ENCODE data around the gene IGFBP6.

IGFBP6 gene

DNA sequence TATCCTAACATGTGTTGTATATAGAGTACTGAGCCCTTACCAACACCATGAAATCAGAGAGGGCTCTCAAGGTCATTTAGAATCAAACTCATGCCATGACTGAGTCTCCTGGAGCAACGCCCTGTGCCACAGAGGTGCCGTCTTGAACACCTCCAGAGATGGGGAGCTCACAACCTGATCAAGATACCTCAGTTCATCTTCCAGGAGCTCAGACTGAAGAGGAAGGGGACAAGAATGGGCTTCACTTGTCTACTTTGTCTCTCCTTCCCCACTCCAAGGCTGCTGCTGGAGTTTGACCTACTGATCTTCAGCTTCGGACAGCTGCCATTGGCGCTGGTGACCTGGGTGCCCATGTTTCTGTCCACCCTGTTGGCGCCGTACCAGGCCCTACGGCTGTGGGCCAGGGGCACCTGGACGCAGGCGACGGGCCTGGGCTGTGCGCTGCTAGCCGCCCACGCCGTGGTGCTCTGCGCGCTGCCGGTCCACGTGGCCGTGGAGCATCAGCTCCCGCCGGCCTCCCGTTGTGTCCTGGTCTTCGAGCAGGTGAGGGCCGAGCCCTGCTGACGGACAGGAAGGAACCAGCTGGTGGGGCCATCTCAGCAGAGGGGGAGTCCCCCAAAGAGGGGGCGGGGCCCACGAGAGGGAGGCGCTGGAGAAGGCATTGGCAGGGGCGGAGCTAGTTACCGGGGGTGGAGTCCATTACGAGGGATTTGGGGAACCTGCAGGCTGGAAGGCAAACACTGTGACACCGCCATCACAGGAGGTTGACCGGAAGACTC lies 17.8 kb downstream of the IGFBP6 start:
- no peak overlapping the region for H3K27ac ChIP-seq
- TF ChIP-seq, protein P1, sequence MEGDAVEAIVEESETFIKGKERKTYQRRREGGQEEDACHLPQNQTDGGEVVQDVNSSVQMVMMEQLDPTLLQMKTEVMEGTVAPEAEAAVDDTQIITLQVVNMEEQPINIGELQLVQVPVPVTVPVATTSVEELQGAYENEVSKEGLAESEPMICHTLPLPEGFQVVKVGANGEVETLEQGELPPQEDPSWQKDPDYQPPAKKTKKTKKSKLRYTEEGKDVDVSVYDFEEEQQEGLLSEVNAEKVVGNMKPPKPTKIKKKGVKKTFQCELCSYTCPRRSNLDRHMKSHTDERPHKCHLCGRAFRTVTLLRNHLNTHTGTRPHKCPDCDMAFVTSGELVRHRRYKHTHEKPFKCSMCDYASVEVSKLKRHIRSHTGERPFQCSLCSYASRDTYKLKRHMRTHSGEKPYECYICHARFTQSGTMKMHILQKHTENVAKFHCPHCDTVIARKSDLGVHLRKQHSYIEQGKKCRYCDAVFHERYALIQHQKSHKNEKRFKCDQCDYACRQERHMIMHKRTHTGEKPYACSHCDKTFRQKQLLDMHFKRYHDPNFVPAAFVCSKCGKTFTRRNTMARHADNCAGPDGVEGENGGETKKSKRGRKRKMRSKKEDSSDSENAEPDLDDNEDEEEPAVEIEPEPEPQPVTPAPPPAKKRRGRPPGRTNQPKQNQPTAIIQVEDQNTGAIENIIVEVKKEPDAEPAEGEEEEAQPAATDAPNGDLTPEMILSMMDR (IDR thresholded peaks at IDR 0.05) = no peak
- TF ChIP-seq ZFX (IDR thresholded peaks at IDR 0.05; ENCODE audit: borderline replicate concordance) = no peak

DNA sequence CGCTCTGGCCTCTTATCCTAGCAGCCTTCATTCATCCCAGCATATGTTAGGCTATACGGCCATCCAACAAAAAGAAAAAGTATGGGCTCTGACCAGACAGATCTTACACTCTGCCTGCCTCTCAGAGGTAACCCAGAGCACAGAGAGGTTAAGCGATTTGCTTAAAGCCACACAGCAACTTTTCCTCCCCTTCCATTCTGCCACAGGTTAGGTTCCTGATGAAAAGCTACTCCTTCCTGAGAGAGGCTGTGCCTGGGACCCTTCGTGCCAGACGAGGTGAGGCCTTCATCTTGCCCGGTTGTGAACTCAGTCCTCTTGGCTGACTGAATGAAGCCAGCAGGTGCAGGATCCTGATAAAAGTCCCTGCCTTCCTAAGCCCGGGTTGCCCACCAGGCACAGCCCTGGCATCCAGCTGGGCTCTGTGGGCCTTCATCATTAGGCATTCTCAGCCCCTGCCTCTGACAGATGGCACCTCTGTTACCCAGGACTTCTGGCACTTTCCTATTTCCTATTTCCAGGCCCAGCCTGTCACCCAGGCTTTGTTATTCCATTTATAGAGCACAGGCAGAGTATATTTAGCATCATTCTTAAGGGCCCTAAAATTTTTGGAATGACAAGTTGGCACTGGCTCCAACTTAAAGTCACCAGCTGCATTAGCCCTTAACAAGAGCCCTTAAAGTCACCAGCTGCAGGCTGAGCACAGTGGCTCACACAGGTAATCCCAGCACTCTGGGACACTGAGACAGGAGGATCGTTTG lies 18.6 kb downstream of the IGFBP6 start:
- TF ChIP-seq ZFX (IDR thresholded peaks at IDR 0.05; ENCODE audit: borderline replicate concordance) = no peak
- TF ChIP-seq, protein P1 (IDR thresholded peaks at IDR 0.05) = no peak
- H3K27ac ChIP-seq = no peak overlapping the region

DNA sequence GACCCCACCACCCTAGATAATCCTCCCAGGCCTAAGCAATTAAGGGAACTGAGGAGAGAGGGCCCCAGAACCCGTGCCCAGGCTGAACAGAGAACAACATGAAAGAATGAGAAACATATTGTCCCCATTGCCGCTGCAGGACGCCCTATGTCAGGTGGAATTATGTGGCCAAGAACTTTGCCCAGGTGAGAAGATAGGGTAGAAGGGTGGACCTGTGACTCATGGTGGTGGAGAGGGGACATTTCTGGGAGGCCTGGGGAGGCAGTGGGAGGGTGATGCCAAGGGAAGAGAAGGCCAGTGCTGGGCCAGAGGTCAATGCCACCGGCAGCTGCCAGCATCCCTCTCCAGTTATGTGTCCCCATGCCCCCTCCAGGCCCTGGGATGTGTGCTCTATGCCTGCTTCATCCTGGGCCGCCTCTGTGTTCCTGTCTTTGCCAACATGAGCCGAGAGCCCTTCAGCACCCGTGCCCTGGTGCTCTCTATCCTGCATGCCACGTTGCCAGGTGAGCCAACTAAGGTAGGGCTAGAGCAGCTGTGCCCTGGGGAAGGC lies 21.4 kb downstream of the IGFBP6 start:
- TF ChIP-seq, protein P1 (IDR thresholded peaks at IDR 0.05) = no peak
- no peak for TF ChIP-seq ZFX (IDR thresholded peaks at IDR 0.05; ENCODE audit: borderline replicate concordance)
- H3K27ac ChIP-seq = no peak overlapping the region

DNA sequence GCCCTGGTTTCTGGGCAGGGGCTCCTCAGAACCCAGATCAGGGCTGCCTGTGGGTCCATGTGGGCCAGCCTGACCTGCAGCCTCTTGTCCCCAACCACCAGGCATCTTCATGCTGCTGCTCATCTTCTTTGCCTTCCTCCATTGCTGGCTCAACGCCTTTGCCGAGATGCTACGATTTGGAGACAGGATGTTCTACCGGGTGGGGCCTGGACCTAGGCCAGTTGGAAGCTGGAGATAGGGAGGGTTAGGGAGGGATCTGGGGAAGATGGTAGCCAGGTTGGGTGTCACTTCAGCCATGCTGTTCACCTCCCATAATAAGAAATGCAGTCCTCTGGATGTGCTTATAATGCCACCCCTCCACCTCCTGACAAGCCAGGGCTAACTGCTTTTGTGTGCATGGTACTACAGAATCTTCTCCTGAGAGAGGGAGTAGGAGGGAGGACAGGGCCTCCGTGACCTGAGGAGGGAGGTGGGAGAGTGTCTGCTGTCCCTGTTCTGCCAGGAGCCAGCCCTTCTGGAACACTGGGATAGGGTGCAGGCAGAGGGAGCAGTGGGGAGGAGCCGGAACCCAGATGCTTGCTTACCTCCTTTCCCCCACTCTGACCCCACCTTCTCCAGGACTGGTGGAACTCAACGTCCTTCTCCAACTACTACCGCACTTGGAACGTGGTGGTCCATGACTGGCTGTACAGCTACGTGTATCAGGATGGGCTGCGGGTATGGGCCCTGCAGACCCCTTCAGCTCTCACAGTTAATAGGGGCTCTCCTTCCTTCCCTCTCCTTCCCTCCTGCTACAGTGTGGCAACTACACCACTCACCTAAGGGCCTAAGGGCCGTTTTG lies 23.4 kb downstream of the IGFBP6 start:
- no peak for TF ChIP-seq ZFX (IDR thresholded peaks at IDR 0.05; ENCODE audit: borderline replicate concordance)
- TF ChIP-seq, protein P1 (IDR thresholded peaks at IDR 0.05) = no peak
- H3K27ac ChIP-seq = no peak overlapping the region

DNA sequence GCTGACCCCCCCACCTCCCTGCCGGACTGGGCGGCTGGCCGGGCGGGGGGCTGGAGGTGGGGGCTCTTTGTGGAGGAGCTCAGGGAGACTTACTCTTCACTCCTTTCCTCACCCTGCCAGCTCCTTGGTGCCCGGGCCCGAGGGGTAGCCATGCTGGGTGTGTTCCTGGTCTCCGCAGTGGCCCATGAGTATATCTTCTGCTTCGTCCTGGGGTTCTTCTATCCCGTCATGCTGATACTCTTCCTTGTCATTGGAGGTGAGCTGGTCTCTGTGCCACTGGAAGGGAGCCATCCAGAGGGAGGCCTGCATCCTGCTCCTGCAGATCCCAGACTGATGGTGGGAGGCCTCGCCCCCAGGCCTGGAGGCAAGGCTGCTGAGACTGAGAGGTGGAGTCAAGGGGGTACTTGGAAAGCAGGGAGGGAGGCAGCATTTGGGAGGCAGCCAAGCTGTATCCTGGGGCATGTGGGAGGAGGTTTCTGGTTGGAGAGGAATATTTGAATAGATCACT lies 25.5 kb downstream of the IGFBP6 start:
- TF ChIP-seq, protein P1 (IDR thresholded peaks at IDR 0.05) = no peak
- TF ChIP-seq ZFX (IDR thresholded peaks at IDR 0.05; ENCODE audit: borderline replicate concordance) = no peak
- H3K27ac ChIP-seq = no peak overlapping the region

DNA sequence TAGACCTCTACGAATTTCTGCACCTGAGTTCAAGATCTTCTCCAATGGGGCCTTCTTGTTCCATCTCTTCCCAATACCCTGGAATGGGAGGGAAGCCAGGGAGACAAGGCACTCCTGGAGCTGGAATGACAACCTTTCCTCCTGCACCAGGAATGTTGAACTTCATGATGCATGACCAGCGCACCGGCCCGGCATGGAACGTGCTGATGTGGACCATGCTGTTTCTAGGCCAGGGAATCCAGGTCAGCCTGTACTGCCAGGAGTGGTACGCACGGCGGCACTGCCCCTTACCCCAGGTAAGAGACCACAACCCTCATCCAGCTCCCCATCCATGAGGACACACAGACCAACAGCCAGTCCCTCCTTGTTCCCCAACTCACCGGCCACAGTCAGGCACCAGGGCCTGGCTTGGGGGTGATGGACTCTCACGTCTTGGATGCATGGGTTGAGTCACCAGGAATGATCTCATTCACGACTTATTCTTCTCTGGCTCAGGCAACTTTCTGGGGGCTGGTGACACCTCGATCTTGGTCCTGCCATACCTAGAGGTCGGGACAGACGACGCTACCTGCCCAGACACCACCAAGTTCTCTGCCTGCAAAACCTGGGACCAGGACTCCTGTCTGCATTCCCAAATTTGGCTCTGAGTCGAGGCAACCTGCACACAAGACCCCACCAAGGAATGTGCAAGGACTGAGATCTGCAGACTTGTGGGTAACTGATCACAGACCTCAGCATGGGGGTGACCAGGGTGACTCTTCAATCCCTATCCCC lies 26.3 kb downstream of the IGFBP6 start:
- TF ChIP-seq ZFX (IDR thresholded peaks at IDR 0.05; ENCODE audit: borderline replicate concordance) = no peak
- TF ChIP-seq, protein P1 (IDR thresholded peaks at IDR 0.05) = no peak
- H3K27ac ChIP-seq = no peak overlapping the region

All from 22Rv1 (cell line).